HepG2 (cell line): Measurements from ENCODE around the gene CRNKL1. TPM values are rescaled to one million over a fixed set of nuclear protein-coding genes. Genes with fewer than 3 reads are reported as not detected.

ENCODE experiments used
- ASH2L ChIP-seq: fragments of 300-600, 200-600 bp; sonication (generic); IDR thresholded peaks from 2 replicates; pipeline ENCODE4 v1.7.0; 2017; ENCODE audit warnings: low read depth, mild to moderate bottlenecking, moderate library complexity, mixed read lengths, low read length; ENCODE audit not compliant: insufficient read length
- KDM3A ChIP-seq: IDR thresholded peaks from 2 replicates; pipeline ENCODE4 v1.6.1; 2018; ENCODE audit warnings: low read depth, missing compliant biosample characterization
- KLF15 ChIP-seq: sonication (generic); formaldehyde crosslinking; IDR thresholded peaks from 2 replicates; pipeline ENCODE4 v1.8.1; 2023; ENCODE audit warnings: borderline replicate concordance, mild to moderate bottlenecking, inconsistent platforms, missing genetic modification reagents, mixed read lengths
- NFIB ChIP-seq: sonication (generic); formaldehyde crosslinking; IDR thresholded peaks from 2 replicates; pipeline ENCODE4 v1.9.0; 2021; ENCODE audit warnings: missing genetic modification reagents, mild to moderate bottlenecking, borderline replicate concordance
- PCBP1 ChIP-seq: fragments of 200-400 bp; formaldehyde crosslinking; IDR thresholded peaks from 2 replicates; pipeline ENCODE4 v1.6.1; 2017; ENCODE audit warnings: mild to moderate bottlenecking, low read depth, low read length, borderline replicate concordance
- ZBTB40 ChIP-seq, 2 experiments: fragments of 450-650 bp in 1 of 2; sonication (generic) in 1 of 2; formaldehyde crosslinking in 1 of 2; IDR thresholded peaks; 2 replicates each; pipeline versions ENCODE4 v1.6.1 to v1.8.0; 2016 to 2022; ENCODE audit warnings: antibody characterized with exemption in 1 of 2, mild to moderate bottlenecking in 1 of 2, missing genetic modification reagents in 1 of 2
- ZFP62 ChIP-seq: sonication (generic); formaldehyde crosslinking; IDR thresholded peaks from 2 replicates; pipeline ENCODE4 v1.4.0; 2020; ENCODE audit warnings: missing genetic modification reagents
- ZMYM4 ChIP-seq: sonication (generic); formaldehyde crosslinking; IDR thresholded peaks from 2 replicates; pipeline ENCODE4 v1.8.1; 2023; ENCODE audit warnings: mild to moderate bottlenecking, missing genetic modification reagents
- ZNF207 ChIP-seq: fragments of 450-650 bp; IDR thresholded peaks from 2 replicates; pipeline ENCODE4 v1.6.1; 2016; ENCODE audit warnings: antibody characterized with exemption, borderline replicate concordance
- ZNF276 ChIP-seq: sonication (generic); formaldehyde crosslinking; IDR thresholded peaks from 2 replicates; pipeline ENCODE4 v1.4.0; 2020; ENCODE audit warnings: mild to moderate bottlenecking, low read depth, missing genetic modification reagents
- ZNF468 ChIP-seq: sonication (generic); formaldehyde crosslinking; IDR thresholded peaks from 2 replicates; pipeline ENCODE4 v1.8.0; 2022; ENCODE audit warnings: mild to moderate bottlenecking, moderate library complexity, missing genetic modification reagents
- ZNF607 ChIP-seq: sonication (generic); formaldehyde crosslinking; IDR thresholded peaks from 2 replicates; pipeline ENCODE4 v1.5.1; 2020; ENCODE audit warnings: missing genetic modification reagents, mild to moderate bottlenecking, borderline replicate concordance
- ZNF660 ChIP-seq: sonication (generic); formaldehyde crosslinking; IDR thresholded peaks from 2 replicates; pipeline ENCODE4 v1.5.1; 2020; ENCODE audit warnings: mild to moderate bottlenecking, low read depth, missing genetic modification reagents, borderline replicate concordance
- ZNF678 ChIP-seq: sonication (generic); formaldehyde crosslinking; IDR thresholded peaks from 2 replicates; pipeline ENCODE4 v1.4.0; 2020; ENCODE audit warnings: mild to moderate bottlenecking, missing genetic modification reagents
- polyA plus RNA-seq, 8 experiments: library from polyadenylated mRNA; depleted of rRNA in 3 of 8; stranded (reverse) in 7 of 8; unstranded in 1 of 8; fragments of >200 nt; fragmentation: Illumina TruSeq in 4 of 8; extraction: Trizol in 4 of 8; gene quantifications; 2 replicates each; pipeline versions ENCODE4 v1.2.1 to v1.2.3, GENCODE V29; 2011 to 2016; ENCODE audit warnings: low read depth in 4 of 8, missing spikeins in 1 of 8, mixed read lengths in 1 of 8; ENCODE audit not compliant: insufficient read depth in 1 of 8
- total RNA-seq, 5 experiments: library from RNA; depleted of rRNA; stranded (reverse); fragments of >200 nt; fragmentation: Illumina TruSeq; extraction: Trizol; gene quantifications; 2 replicates each; pipeline ENCODE4 v1.2.3, GENCODE V29; 2016; ENCODE audit warnings: low read depth in 1 of 5
- TF ChIP-seq, protein P1 (sequence below): sonication (generic); formaldehyde crosslinking; conservative IDR thresholded peaks from 2 replicates; pipeline ENCODE4 v1.8.0; 2022; ENCODE audit warnings: mild to moderate bottlenecking, moderate library complexity, missing genetic modification reagents

The CRNKL1 gene
- total and polyA plus RNA-seq, 2 of the 13 experiments (the other 11 are each of a cell fraction or from before 2014, with no cell fraction given), result 12.3 to 64.5 TPM

GRCh38 chr20:20010639-20011500 is 41.4 kb downstream of the CRNKL1 start (continued):
- peak; percentile 63 for TF ChIP-seq ASH2L
- TF ChIP-seq NFIB (CRISPR knock-in tag), result no peak
- TF ChIP-seq PCBP1, result no peak
- TF ChIP-seq ZNF207, result no peak
- TF ChIP-seq ZMYM4, result no peak
- no peak for TF ChIP-seq ZNF607
- no peak for TF ChIP-seq ZNF660 (CRISPR knock-in tag)
- no peak for TF ChIP-seq ZNF468
- TF ChIP-seq ZNF678 (CRISPR knock-in tag), result no peak
- no peak for TF ChIP-seq ZNF276
- TF ChIP-seq, protein P1, sequence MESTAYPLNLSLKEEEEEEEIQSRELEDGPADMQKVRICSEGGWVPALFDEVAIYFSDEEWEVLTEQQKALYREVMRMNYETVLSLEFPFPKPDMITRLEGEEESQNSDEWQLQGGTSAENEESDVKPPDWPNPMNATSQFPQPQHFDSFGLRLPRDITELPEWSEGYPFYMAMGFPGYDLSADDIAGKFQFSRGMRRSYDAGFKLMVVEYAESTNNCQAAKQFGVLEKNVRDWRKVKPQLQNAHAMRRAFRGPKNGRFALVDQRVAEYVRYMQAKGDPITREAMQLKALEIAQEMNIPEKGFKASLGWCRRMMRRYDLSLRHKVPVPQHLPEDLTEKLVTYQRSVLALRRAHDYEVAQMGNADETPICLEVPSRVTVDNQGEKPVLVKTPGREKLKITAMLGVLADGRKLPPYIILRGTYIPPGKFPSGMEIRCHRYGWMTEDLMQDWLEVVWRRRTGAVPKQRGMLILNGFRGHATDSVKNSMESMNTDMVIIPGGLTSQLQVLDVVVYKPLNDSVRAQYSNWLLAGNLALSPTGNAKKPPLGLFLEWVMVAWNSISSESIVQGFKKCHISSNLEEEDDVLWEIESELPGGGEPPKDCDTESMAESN (CRISPR knock-in tag), result no peak
- TF ChIP-seq ZBTB40 (IDR thresholded peaks at IDR 0.05), result no peak
- no peak; the same call in 1 of the 2 replicates for TF ChIP-seq ZBTB40 (CRISPR knock-in tag; IDR thresholded peaks at IDR 0.05)
- TF ChIP-seq KLF15 (CRISPR knock-in tag), result no peak
- TF ChIP-seq ZFP62 (CRISPR knock-in tag), result no peak
- TF ChIP-seq KDM3A (CRISPR knock-in tag), result no peak
